Measurements from ENCODE around the gene CD151. TPM values are rescaled to one million over a fixed set of nuclear protein-coding genes. Genes with fewer than 3 reads are reported as not detected.

The CD151 gene
- polyA plus RNA-seq, 1 experiment = 559 TPM

DNA sequence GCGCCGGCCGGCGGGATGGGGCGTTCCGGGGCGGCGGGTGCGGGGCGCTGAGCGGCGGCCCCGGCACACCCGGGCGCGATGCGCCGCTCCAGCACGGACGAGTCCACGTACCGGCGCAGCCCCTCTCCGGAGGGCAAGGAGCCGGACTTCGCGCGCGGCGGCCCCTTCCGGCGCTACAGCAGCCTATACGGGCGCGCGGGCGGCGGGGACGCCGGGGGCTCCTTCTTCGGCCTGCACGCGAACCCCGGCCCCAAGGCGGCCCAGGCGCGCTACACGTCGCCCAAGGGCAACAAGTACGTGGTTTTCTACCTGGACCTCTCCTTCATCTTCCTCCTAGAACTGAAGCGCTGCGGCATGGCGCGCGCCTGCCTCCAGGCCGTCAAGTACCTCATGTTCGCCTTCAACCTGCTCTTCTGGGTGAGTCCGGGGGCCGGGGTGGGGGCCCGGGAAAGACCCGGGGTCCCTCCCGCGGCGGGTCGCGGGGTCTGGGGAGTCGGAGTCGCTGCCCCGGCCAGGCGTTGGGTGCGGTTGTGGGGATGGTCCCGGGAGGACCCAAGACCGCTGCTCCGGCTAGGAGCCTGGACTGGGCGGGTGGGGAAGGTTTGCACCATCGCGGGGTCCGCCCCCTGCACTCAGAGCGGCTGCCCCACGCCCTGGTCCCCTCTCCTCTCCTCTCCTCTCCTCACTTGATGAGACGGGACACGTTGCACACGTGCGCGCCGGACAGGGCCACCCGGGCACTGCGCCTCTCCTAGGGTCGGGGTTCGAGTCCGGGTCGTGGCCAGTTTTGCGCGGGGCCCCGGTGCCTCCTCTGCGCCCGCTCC, 17.4 kb downstream of the CD151 start:
- H3K27ac ChIP-seq (ENCODE audit: low read depth, low read length) = no peak overlapping the region
- no peak for DNase-seq (ENCODE audit: low read depth, low spot score)
- ChIA-PET CTCF (no interaction called here), POLR2A (interaction anchor here (0.5 kb wide), 1 partner anchor 12 kb away, joined by 3 read pairs; no protein-coding TSS in a partner anchor)
- no peaks in the 10 kb centered on the region; the same call in 1 of the 2 replicates for H3K9me3 ChIP-seq (ENCODE audit: control insufficient read depth, insufficient read depth, low read length)
- H3K4me3 ChIP-seq (ENCODE audit: low read depth, low read length) = peak overlapping the region; percentile 54
- TF ChIP-seq, protein P1, sequence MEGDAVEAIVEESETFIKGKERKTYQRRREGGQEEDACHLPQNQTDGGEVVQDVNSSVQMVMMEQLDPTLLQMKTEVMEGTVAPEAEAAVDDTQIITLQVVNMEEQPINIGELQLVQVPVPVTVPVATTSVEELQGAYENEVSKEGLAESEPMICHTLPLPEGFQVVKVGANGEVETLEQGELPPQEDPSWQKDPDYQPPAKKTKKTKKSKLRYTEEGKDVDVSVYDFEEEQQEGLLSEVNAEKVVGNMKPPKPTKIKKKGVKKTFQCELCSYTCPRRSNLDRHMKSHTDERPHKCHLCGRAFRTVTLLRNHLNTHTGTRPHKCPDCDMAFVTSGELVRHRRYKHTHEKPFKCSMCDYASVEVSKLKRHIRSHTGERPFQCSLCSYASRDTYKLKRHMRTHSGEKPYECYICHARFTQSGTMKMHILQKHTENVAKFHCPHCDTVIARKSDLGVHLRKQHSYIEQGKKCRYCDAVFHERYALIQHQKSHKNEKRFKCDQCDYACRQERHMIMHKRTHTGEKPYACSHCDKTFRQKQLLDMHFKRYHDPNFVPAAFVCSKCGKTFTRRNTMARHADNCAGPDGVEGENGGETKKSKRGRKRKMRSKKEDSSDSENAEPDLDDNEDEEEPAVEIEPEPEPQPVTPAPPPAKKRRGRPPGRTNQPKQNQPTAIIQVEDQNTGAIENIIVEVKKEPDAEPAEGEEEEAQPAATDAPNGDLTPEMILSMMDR (IDR thresholded peaks at IDR 0.05; ENCODE audit: low read depth, low read length) = no peak
- no peaks in the 10 kb centered on the region for H3K27me3 ChIP-seq (ENCODE audit: control insufficient read depth, insufficient read depth, low read length)

DNA sequence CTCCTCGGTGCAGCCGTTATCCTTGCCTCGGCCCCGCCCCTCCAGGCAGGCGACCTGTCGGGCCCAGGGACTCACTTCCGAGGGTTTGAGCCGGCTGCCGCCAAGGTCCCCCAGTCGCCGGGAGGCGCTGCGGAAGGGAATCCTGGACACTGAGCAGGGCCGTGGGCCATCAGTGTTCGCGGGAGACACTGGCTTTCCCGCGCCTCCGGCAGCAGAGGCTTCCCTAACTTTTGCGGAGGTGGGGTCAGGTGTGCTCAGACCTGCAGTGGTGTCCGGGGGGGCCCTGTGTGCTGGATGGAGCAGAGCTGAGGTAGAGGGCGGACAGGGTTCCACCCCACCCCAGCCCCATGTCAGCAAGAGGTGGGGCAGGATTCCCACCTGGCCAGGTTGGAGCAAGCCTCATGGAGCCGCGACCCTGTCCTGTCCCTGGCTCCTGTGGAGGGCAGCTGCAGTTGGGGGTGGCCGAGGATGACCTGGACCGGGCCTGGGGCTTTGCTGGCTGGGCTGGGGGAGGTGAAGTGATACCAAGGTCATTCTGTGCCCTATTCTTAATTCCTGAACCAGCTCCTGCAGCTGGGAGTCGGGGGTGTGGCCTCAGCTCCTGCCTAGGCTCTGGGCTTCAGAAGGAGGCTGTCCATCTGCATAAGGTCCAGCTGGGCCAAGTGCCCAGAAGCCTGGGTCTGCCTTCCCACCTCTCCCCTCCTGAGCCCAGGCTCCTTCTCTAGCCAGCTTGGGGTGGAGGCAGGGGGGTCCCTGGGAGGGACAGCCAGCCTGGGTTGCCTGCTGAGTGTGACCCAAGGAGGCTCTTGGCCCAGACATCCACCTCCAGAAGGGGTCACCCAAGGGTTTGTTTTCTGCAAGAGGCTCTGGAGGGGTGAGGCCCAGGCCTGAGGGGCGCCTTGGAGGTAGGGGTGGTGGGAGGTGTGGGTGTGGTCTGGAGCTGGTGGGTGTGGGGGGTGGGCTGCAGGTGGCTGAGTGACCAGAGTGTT, 18.3 kb downstream of the CD151 start:
- CTCF ChIA-PET = interaction anchor here (0.6 kb wide), 1 partner anchor 148 kb away, joined by 3 read pairs; no protein-coding TSS in a partner anchor
- Histone ChIP-seq H3K27me3 (ENCODE audit: control insufficient read depth, insufficient read depth, low read length) (no peaks in the 10 kb centered on the region), H3K27ac (ENCODE audit: low read depth, low read length) (no peak overlapping the region), H3K4me3 (ENCODE audit: low read depth, low read length) (peak overlapping the region; percentile 54), H3K9me3 (ENCODE audit: control insufficient read depth, insufficient read depth, low read length) (no peaks in the 10 kb centered on the region; the same call in 1 of the 2 replicates)
- TF ChIP-seq, protein P1 (IDR thresholded peaks at IDR 0.05; ENCODE audit: low read depth, low read length) = peak; percentile 22; the same call in 1 of the 2 replicates
- POLR2A ChIA-PET = interaction anchor here (0.5 to 0.8 kb wide), 2 partner anchors 13 to 40 kb away, joined by 3 read pairs; no protein-coding TSS in a partner anchor
- no peak for DNase-seq (ENCODE audit: low read depth, low spot score)

DNA sequence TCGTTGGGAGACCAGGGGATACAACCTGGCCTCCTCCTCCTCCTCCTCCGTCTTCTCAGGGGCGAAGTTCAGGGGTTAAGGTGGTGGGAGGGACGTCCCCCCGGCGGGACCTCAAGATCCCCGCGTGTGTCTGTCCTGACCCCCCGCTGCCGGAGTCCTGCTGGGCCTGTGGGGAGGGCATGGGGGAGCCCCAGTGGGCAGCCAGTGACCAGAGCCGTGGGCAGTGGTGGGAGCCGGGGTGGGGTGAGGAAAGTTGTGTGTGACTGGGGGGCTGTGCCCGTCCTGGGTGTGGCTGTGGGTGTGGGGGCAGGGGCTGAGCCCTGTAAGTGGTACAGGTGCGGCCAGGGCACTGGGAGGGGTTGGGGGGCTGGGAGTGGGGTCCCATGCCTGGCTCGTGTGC, 20.0 kb downstream of the CD151 start:
- ChIA-PET CTCF (no interaction called here), POLR2A (no interaction called here)
- DNase-seq (ENCODE audit: low read depth, low spot score) = no peak
- no peak overlapping the region for H3K27ac ChIP-seq (ENCODE audit: low read depth, low read length)
- TF ChIP-seq, protein P1 (IDR thresholded peaks at IDR 0.05; ENCODE audit: low read depth, low read length) = no peak
- no peaks in the 10 kb centered on the region; the same call in 1 of the 2 replicates for H3K9me3 ChIP-seq (ENCODE audit: control insufficient read depth, insufficient read depth, low read length)
- no peaks in the 10 kb centered on the region for H3K27me3 ChIP-seq (ENCODE audit: control insufficient read depth, insufficient read depth, low read length)
- no peak overlapping the region for H3K4me3 ChIP-seq (ENCODE audit: low read depth, low read length)

DNA sequence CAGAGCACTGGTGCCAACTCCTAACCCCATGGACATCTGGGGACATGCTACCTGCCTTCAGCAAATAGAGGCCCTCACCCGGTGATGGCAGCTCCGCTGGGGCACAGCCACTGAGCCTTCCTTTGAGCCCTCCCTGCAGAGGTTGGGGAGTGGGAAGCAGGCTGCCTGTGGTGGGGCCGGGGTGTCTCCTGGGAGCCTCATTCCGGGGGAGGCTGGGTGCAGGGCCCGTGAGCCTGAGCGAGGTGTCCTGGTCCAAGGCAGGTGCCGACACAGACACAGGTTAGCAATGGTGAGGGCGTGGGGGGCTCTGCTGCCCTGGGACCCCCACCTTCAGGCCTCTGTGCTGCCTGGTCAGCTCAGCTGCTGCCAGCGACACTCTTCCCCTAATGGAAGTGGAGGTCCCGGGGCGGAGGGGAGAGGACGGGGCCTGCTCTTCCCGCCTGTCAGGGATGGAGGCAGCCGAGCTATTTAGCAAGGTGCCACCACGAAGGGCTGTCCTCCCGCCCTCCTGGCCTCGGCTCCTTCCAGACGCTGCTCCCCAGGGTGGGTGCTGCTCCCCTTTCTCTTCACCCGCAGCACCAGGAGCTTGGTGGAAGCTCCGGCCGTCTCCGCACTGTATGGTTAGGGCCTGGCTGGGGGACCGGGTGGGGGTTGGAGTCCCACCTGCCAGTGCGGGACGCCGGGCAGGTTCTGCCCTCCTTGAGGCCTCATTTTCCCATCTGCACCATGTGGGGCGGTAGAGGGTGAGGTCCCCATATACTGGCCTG, 21.1 kb downstream of the CD151 start:
- H3K27ac ChIP-seq (ENCODE audit: low read depth, low read length) = no peak overlapping the region

More for the DNA sequence above, 21.1 kb downstream of the CD151 start:
- H3K27me3 ChIP-seq (ENCODE audit: control insufficient read depth, insufficient read depth, low read length) = no peaks in the 10 kb centered on the region
- ChIA-PET CTCF (no interaction called here), POLR2A (interaction anchor here (0.6 kb wide), 1 partner anchor 28 kb away, joined by 4 read pairs; no protein-coding TSS in a partner anchor)
- no peak for DNase-seq (ENCODE audit: low read depth, low spot score)
- TF ChIP-seq, protein P1 (IDR thresholded peaks at IDR 0.05; ENCODE audit: low read depth, low read length) = no peak
- H3K9me3 ChIP-seq (ENCODE audit: control insufficient read depth, insufficient read depth, low read length) = no peaks in the 10 kb centered on the region; the same call in 1 of the 2 replicates
- no peak overlapping the region for H3K4me3 ChIP-seq (ENCODE audit: low read depth, low read length)

Data from AG04450 (cell line).